ENCODE results near the gene OLFML2B.

DNA sequence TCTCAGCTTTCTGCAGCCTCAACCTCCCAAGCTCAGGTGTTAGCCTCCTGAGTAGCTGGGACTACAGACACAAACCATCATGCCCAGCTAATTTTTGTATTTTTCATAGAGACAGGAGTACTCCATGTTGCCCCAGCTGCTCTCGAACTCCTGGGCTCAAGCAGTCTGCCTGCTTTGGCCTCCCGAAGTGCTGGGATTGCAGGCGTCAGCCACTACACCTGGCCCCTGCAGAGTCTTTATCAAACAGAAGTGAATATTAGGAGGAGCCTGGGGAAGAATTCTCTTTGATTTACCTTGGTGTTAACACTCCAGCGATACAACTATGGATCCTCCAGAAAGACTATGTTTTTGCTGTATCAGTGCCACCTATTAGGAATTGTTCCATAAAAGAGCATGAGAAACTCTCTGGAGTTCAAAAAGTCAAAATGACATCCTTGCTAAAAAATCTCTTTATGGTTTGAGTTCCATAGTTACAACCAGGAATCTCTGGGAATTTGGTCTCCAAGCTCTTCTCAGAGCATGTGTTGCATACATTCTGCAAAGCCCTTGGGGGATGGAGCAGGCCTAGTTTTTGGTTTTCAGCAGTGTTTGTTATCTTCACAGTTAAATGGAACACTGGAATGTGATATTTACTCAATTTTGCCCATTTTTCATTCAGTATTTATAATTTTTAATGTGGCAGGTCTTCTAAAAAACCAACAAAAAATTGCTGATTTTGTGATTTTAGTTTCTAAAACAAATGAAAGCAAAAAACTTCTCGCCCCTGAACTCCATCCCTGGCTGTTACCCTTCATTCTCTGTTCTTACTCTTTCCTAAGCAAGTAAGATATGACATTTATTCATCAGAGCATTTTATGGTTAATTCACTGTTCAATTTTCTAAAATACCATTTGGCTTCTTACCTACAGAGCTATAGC lies 77.3 kb downstream of the OLFML2B start:
- TF ChIP-seq EZH2 (IDR thresholded peaks at IDR 0.05) (no peak), POLR2AphosphoS5 (IDR thresholded peaks at IDR 0.05; ENCODE audit: borderline replicate concordance, low read depth, low read length) (no peak), FOXP2 (optimal IDR thresholded peaks at IDR 0.05; ENCODE audit: control extremely low read depth, extremely low read length, insufficient read depth) (no peak)
